ENCODE results near the gene GOSR1.
"Not testable (repeated sequence)": the region's sequence is repeated elsewhere in the genome, so short reads cannot be mapped to it uniquely, and the experiment has no call there.

Gene GOSR1

DNA sequence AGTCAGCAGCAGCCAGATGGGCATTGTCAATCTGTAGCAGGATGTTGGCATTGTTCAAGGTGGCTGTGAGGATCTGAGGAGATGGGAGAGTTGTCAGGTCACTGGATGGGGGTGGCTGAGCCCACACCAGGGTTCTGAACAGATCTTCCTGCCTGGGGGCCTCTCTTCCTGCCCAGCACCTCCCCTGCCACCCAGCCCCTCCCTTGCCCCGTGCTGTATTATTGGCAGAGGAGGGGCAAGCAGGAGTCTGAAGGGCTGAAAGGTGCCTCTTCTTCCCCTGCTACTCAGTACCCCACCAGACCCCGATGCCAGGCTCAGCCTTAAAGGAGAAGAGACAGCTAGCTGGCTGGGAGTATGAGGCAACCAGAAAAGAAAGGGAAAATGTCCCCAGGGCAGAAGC lies 93.0 kb downstream of the GOSR1 start:
- no peaks in the 10 kb centered on the region for H3K36me3 Mint-ChIP-seq (ENCODE audit: low read depth)
- no peak for DNase-seq
- H3K4me1 Mint-ChIP-seq, result peaks cover 37% of the 10 kb centered on the region
- no peak overlapping the region for H3K27ac Mint-ChIP-seq
- no peak overlapping the region for H3K4me3 Mint-ChIP-seq
- H3K9me3 Mint-ChIP-seq, result no peaks in the 10 kb centered on the region
- peaks cover 3% of the 10 kb centered on the region for H3K27me3 Mint-ChIP-seq (ENCODE audit: low read depth, poor library complexity)
- TF ChIP-seq CTCF (IDR thresholded peaks at IDR 0.05), result no peak

GRCh38 chr17:30570596-30571265 lies 93.5 kb downstream of the GOSR1 start:
- Mint-ChIP-seq H3K9me3 (no peaks in the 10 kb centered on the region), H3K27ac (no peak overlapping the region), H3K27me3 (ENCODE audit: low read depth, poor library complexity) (peaks cover 3% of the 10 kb centered on the region), H3K4me1 (peaks cover 37% of the 10 kb centered on the region), H3K36me3 (ENCODE audit: low read depth) (no peaks in the 10 kb centered on the region), H3K4me3 (no peak overlapping the region)
- TF ChIP-seq CTCF (IDR thresholded peaks at IDR 0.05), result no peak
- no peak for DNase-seq

GRCh38 chr17:30571404-30571803 lies 94.2 kb downstream of the GOSR1 start:
- not testable (repeated sequence) for DNase-seq; H3K9me3 Mint-ChIP-seq; H3K4me3 Mint-ChIP-seq; H3K36me3 Mint-ChIP-seq (ENCODE audit: low read depth); H3K27ac Mint-ChIP-seq; H3K27me3 Mint-ChIP-seq (ENCODE audit: low read depth, poor library complexity)
- peaks cover 30% of the 10 kb centered on the region for H3K4me1 Mint-ChIP-seq

- no peaks in the 10 kb centered on the region for H3K9me3 Mint-ChIP-seq
- peaks cover 26% of the 10 kb centered on the region for H3K4me1 Mint-ChIP-seq
- no peak for TF ChIP-seq CTCF (IDR thresholded peaks at IDR 0.05)
- peaks cover 5% of the 10 kb centered on the region for H3K27me3 Mint-ChIP-seq (ENCODE audit: low read depth, poor library complexity)
- H3K36me3 Mint-ChIP-seq (ENCODE audit: low read depth), result no peaks in the 10 kb centered on the region
- no peak overlapping the region for H3K4me3 Mint-ChIP-seq
- no peak overlapping the region for H3K27ac Mint-ChIP-seq
- DNase-seq, result no peak
These were observed 94.7 kb downstream of the GOSR1 start for GRCh38 chr17:30571921-30572320.

DNA sequence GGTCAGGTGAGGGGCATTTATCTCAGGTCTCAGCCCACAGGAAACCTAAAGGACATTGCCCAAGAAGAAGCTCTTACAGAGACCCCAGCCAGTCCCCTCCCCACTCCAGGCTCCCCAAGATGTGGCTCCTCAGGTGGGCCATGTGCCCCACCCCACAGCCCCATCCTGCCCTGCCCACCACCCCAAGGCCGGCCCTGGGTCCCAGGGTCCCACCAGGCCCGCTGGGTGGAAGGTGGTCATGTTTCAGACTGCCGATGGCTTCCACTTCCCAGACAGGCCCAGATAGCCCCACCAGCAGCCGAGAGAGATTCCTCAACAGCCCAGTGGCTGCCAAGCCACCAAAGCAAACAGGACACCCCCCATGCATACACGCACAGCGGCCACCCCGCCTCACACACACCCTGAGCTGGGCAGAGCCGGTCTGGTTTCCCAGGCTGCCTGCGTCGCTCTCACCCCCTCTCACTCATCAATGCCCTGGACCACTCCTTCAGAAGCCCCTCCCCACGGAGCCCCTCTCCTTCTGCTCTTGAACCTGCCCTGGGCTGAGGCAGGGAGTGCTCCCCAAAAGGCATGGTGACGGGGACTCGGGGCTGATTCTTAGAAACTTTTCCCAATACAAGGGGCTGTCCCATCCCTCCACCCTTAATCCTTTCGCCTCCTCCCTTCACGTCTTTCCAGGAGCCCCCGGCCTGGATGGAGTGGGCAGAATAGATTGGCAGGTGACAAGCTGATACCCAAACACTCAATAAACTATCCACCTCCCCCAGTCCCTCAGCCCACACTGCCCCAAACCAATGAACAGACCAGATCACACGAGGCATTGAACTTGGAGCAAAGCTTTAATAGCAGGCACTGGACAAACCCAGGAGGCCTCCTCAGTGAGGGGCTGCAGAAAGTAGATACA lies 95.7 kb downstream of the GOSR1 start:
- H3K4me3 Mint-ChIP-seq; H3K9me3 Mint-ChIP-seq; H3K27me3 Mint-ChIP-seq (ENCODE audit: low read depth, poor library complexity); H3K36me3 Mint-ChIP-seq (ENCODE audit: low read depth); H3K27ac Mint-ChIP-seq; DNase-seq: not testable (repeated sequence)
- peaks cover 17% of the 10 kb centered on the region for H3K4me1 Mint-ChIP-seq

DNA sequence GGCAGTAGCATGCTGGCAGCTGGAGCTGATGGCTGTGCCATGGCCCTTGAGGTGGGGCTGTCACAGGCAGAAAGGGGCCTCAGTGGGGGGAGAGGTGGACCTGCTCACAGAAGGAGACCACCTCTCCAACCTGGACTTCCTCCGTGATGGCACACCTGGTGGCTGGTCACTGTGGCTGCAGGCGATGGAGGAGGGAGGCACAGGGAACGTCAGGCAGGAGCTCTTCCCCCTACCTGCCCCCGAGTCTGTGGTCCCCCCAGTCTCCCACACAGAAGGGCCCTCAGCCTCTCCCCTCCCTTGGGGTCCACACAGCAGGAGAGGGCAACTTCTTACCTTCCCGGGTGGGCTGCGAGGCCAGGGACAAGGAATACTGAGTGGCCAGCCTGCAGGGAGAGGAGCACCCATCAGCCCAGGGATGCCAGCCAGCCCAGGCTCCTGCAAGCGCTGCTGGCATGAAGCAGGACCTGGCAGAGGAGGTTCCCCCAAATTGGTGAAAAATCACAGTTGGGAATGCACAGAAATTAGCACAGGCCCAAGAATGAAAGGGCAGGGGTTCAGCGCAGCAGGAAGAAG lies 96.5 kb downstream of the GOSR1 start:
- no peaks in the 10 kb centered on the region for H3K36me3 Mint-ChIP-seq (ENCODE audit: low read depth)
- no peak overlapping the region for H3K4me3 Mint-ChIP-seq
- H3K4me1 Mint-ChIP-seq, result peaks cover 9% of the 10 kb centered on the region
- no peak for DNase-seq
- no peak for TF ChIP-seq CTCF (IDR thresholded peaks at IDR 0.05)
- H3K27ac Mint-ChIP-seq, result no peak overlapping the region
- peaks cover 8% of the 10 kb centered on the region for H3K27me3 Mint-ChIP-seq (ENCODE audit: low read depth, poor library complexity)
- H3K9me3 Mint-ChIP-seq, result no peaks in the 10 kb centered on the region

GRCh38 chr17:30574309-30574708 lies 97.1 kb downstream of the GOSR1 start:
- not testable (repeated sequence) for H3K27ac Mint-ChIP-seq; H3K4me1 Mint-ChIP-seq; H3K27me3 Mint-ChIP-seq (ENCODE audit: low read depth, poor library complexity); DNase-seq; H3K4me3 Mint-ChIP-seq; H3K9me3 Mint-ChIP-seq; H3K36me3 Mint-ChIP-seq (ENCODE audit: low read depth)

- H3K27me3 Mint-ChIP-seq (ENCODE audit: low read depth, poor library complexity); H3K27ac Mint-ChIP-seq; H3K4me3 Mint-ChIP-seq; H3K4me1 Mint-ChIP-seq; H3K36me3 Mint-ChIP-seq (ENCODE audit: low read depth); DNase-seq; H3K9me3 Mint-ChIP-seq: not testable (repeated sequence)
These were observed 97.6 kb downstream of the GOSR1 start for GRCh38 chr17:30574806-30575205.

GRCh38 chr17:30575648-30576325 lies 98.6 kb downstream of the GOSR1 start:
- DNase-seq; H3K27me3 Mint-ChIP-seq (ENCODE audit: low read depth, poor library complexity); H3K4me3 Mint-ChIP-seq; H3K36me3 Mint-ChIP-seq (ENCODE audit: low read depth); H3K27ac Mint-ChIP-seq; H3K4me1 Mint-ChIP-seq; H3K9me3 Mint-ChIP-seq: not testable (repeated sequence)
